Osteoblast (primary cell): ENCODE data around the gene SELP. TPM values are rescaled to one million over a fixed set of nuclear protein-coding genes. Genes with fewer than 3 reads are reported as not detected.

Source experiments
- DNase-seq: peaks from one replicate; pipeline ENCODE4 v3.0.0; 2011; ENCODE audit warnings: low spot score, mixed read lengths; ENCODE audit not compliant: insufficient read length; ENCODE audit errors: missing footprints
- H2AFZ ChIP-seq: 2 replicates; pipeline ENCODE4 v1.6.0; 2011; ENCODE audit warnings: mild to moderate bottlenecking, low read length
- H3K27ac ChIP-seq: 2 replicates; pipeline ENCODE4 v1.5.1; 2011; ENCODE audit warnings: mild to moderate bottlenecking, low read depth, low read length, moderate library complexity
- H3K27me3 ChIP-seq: 2 replicates; pipeline ENCODE4 v1.6.0; 2012; ENCODE audit warnings: mild to moderate bottlenecking, control low read depth, inconsistent platforms, low read length, moderate library complexity; ENCODE audit not compliant: insufficient read depth
- H3K36me3 ChIP-seq: 2 replicates; pipeline ENCODE4 v1.5.1; 2011; ENCODE audit warnings: mild to moderate bottlenecking, low read length, control low read depth, moderate library complexity; ENCODE audit not compliant: insufficient read depth
- H3K4me1 ChIP-seq: 2 replicates; pipeline ENCODE4 v1.5.1; 2011; ENCODE audit warnings: mild to moderate bottlenecking, low read length, control low read depth, moderate library complexity; ENCODE audit not compliant: insufficient read depth
- H3K4me2 ChIP-seq: 2 replicates; pipeline ENCODE4 v1.6.0; 2011; ENCODE audit warnings: mild to moderate bottlenecking, low read length; ENCODE audit not compliant: insufficient read depth
- H3K4me3 ChIP-seq: fragments of 200-600 bp; sonication (generic); 3 replicates; pipeline ENCODE4 v1.5.1; 2012; ENCODE audit warnings: mild to moderate bottlenecking, low read length, inconsistent platforms; ENCODE audit not compliant: insufficient read depth
- H3K79me2 ChIP-seq: 2 replicates; pipeline ENCODE4 v1.6.0; 2012; ENCODE audit warnings: mild to moderate bottlenecking, low read length, control low read depth, inconsistent platforms; ENCODE audit not compliant: insufficient read depth
- H3K9me3 ChIP-seq: 2 replicates; pipeline ENCODE4 v1.5.1; 2011; ENCODE audit warnings: low read depth, low read length, control low read depth
- H4K20me1 ChIP-seq: 2 replicates; pipeline ENCODE4 v1.6.0; 2012; ENCODE audit warnings: mild to moderate bottlenecking, low read length, control low read depth; ENCODE audit not compliant: insufficient read depth
- total RNA-seq: library from RNA; depleted of rRNA; stranded (reverse); fragments of >200 nt; gene quantifications from 2 replicates; pipeline ENCODE4 v1.2.3, GENCODE V29; 2012
- TF ChIP-seq, protein P1 (sequence below): IDR thresholded peaks from 2 replicates; pipeline ENCODE4 v1.5.1; 2011; ENCODE audit warnings: mild to moderate bottlenecking, low read depth, low read length, moderate library complexity; ENCODE audit errors: extremely low read depth

SELP gene
- total RNA-seq, 1 donor, result not detected

DNA sequence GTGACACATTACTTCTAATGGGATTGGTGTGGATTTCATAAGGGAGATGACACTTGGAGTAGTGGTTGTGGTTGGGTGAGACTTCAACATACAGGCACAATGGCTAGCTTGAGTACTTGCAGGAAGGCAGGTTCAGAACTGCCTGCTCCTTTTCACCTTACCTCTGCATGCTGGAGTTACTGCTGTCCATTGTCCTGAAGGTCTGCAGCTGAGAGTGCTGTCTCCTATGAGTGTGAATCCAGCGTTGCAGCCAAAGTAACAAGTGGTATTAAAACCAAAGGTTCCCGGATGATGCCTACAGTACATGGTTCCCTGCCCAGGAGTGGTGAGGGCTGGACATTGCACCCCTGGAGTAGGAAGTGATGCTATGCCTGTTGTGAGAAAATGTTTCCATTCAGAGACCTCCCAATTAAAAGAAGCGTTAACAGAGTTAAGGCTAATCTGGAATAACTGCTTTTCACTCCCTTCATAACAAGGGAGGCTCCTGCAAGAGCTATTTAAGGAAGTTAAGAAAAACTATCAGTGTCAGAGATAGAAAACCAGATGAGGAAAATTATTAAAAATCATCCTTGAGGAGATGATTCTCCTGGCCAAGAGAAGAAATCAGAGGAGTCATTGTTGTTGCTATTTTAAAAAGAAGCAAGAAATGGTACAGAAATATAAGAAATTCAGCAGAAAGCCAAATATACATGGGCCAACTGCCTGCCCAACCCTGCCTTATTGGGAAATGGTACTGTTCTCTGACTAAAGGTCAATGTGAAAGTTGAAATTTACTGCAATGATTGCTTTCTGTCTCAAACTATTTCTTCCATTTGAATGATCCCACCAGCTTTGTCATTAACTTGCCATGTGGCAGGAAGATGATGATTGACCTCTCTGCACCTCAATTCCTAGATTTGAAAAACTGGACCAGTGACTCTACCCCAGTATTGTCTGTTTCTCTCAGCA, 33.9 kb downstream of the SELP start:
- TF ChIP-seq, protein P1, sequence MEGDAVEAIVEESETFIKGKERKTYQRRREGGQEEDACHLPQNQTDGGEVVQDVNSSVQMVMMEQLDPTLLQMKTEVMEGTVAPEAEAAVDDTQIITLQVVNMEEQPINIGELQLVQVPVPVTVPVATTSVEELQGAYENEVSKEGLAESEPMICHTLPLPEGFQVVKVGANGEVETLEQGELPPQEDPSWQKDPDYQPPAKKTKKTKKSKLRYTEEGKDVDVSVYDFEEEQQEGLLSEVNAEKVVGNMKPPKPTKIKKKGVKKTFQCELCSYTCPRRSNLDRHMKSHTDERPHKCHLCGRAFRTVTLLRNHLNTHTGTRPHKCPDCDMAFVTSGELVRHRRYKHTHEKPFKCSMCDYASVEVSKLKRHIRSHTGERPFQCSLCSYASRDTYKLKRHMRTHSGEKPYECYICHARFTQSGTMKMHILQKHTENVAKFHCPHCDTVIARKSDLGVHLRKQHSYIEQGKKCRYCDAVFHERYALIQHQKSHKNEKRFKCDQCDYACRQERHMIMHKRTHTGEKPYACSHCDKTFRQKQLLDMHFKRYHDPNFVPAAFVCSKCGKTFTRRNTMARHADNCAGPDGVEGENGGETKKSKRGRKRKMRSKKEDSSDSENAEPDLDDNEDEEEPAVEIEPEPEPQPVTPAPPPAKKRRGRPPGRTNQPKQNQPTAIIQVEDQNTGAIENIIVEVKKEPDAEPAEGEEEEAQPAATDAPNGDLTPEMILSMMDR, result no peak
- H3K27me3 ChIP-seq, result peaks cover 3% of the 10 kb centered on the region
- no peak for DNase-seq

GRCh38 chr1:169594391-169594790, 35.5 kb downstream of the SELP start:
- no peak overlapping the region for H3K4me2 ChIP-seq

More for the DNA sequence above, 33.9 kb downstream of the SELP start:
- Histone ChIP-seq H3K36me3 (no peaks in the 10 kb centered on the region), H3K4me2 (no peak overlapping the region), H4K20me1 (no peaks in the 10 kb centered on the region), H3K4me3 (no peak overlapping the region), H3K9me3 (no peaks in the 10 kb centered on the region), H3K79me2 (no peaks in the 10 kb centered on the region), H3K27ac (no peak overlapping the region), H2AFZ (no peak overlapping the region), H3K4me1 (no peaks in the 10 kb centered on the region)

DNA sequence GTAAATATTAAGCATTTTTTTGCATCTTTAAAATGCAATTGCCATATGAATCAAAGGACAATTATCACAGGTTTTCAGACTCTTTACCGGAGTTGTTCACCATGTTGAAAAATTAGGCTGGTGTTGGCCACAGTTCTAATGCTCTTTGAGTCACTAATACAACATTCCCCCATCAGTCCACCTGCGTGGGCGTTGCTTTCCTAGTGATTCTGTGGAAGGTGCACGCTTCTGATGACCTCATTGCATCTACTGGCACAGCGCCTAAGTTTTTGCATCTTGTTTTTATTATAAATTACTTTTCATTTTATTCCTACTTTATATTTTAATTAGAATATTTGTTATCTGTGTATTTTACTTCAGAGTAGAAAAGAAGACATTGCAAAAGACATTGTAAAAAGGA, 39.0 kb downstream of the SELP start:
- TF ChIP-seq, protein P1, result no peak
- Histone ChIP-seq H3K27ac (no peak overlapping the region), H3K27me3 (peaks cover 3% of the 10 kb centered on the region), H4K20me1 (no peaks in the 10 kb centered on the region), H3K4me3 (no peak overlapping the region), H3K9me3 (no peaks in the 10 kb centered on the region), H3K4me1 (no peaks in the 10 kb centered on the region), H3K4me2 (no peak overlapping the region), H3K79me2 (no peaks in the 10 kb centered on the region), H3K36me3 (no peaks in the 10 kb centered on the region), H2AFZ (no peak overlapping the region)
- no peak for DNase-seq

More at GRCh38 chr1:169594391-169594790, 35.5 kb downstream of the SELP start:
- no peaks in the 10 kb centered on the region for H3K36me3 ChIP-seq
- no peak overlapping the region for H2AFZ ChIP-seq
- no peaks in the 10 kb centered on the region for H3K79me2 ChIP-seq
- H3K4me3 ChIP-seq, result no peak overlapping the region
- TF ChIP-seq, protein P1, result no peak
- no peaks in the 10 kb centered on the region for H3K4me1 ChIP-seq
- peaks cover 3% of the 10 kb centered on the region for H3K27me3 ChIP-seq
- no peaks in the 10 kb centered on the region for H3K9me3 ChIP-seq
- H3K27ac ChIP-seq, result no peak overlapping the region
- no peak for DNase-seq
- H4K20me1 ChIP-seq, result no peaks in the 10 kb centered on the region

DNA sequence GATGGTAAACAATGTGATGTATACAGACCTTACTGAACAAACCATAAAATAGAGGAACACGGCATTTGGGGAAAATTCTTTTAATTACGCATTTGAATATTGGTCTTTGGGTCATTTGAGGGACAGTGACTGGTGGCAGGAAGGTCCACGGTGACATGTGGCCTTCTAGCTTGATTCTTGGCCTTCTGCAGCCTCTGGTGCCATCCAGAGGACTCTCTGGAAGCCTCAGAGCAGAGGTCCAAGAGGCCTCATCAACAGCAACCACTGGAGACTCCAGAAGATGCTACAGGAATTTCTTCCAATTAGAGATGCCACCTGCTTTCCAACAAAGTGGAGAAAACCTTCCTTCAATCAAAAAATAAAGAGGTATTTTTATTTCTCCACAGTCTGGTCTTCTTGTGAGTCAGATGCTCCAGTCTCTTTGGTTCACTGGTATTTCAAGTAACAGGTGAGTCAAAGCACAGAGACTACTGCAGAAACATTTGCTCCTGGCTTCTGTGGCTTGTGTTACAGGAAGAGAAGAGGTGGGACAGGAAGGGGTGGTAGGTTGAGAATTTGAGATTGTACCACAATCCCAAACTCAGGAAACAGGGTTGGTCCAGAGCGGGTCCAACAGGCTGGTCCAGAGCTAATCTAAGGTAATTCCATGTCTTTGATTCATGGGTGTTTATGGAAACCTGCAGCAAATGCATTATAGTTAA, 41.0 kb downstream of the SELP start:
- Histone ChIP-seq H3K9me3 (no peaks in the 10 kb centered on the region), H3K4me1 (no peaks in the 10 kb centered on the region), H3K27me3 (peaks cover 7% of the 10 kb centered on the region), H3K27ac (no peak overlapping the region), H4K20me1 (no peaks in the 10 kb centered on the region), H2AFZ (no peak overlapping the region), H3K4me2 (no peak overlapping the region), H3K79me2 (no peaks in the 10 kb centered on the region), H3K36me3 (no peaks in the 10 kb centered on the region), H3K4me3 (no peak overlapping the region)
- DNase-seq, result no peak
- TF ChIP-seq, protein P1, result no peak
